Prostate gland (tissue), 2 donors: ENCODE data around the gene KANK2. TPM values are rescaled to one million over a fixed set of nuclear protein-coding genes. Genes with fewer than 3 reads are reported as not detected.

Experiments used
- DNase-seq: peaks from one replicate; pipeline ENCODE4 v3.0.0-alpha.2; 2019; ENCODE audit warnings: low spot score
- H3K27ac ChIP-seq, 2 donors: fragments of 200-600 bp; sonication (generic); 2 replicates each; pipeline ENCODE4 v1.5.1; 2017 to 2019
- H3K27me3 ChIP-seq: fragments of 200-600 bp; sonication (generic); replicated peaks from 2 replicates; pipeline ENCODE4 v1.5.1; 2019; ENCODE audit not compliant: insufficient read depth
- H3K36me3 ChIP-seq, 2 donors: fragments of 200-600 bp; sonication (generic); 1 replicate in 1 of 2; 2 replicates in 1 of 2; pipeline versions ENCODE4 v1.5.1 to v1.8.1; 2017 to 2019
- H3K4me1 ChIP-seq: fragments of 200-600 bp; sonication (generic); replicated peaks from 2 replicates; pipeline ENCODE4 v1.5.1; 2019
- H3K4me3 ChIP-seq, 2 donors: fragments of 200-600 bp; sonication (generic); 2 replicates each; pipeline ENCODE4 v1.5.1; 2017 to 2019
- H3K9me3 ChIP-seq: fragments of 200-600 bp; sonication (generic); 2 replicates; pipeline ENCODE4 v1.5.1; 2017
- POLR2A ChIP-seq: fragments of 450-650 bp; IDR thresholded peaks from one replicate; pipeline ENCODE4 v1.6.1; 2016; ENCODE audit warnings: antibody characterized with exemption, mild to moderate bottlenecking
- POLR2AphosphoS5 ChIP-seq: sonication (generic); formaldehyde crosslinking; IDR thresholded peaks from one replicate; pipeline ENCODE4 v1.6.1; 2017; ENCODE audit warnings: antibody characterized with exemption
- WGBS: methylation state at CpG from one replicate; pipeline ENCODE4 v1.1.5; 2018; 5-methylcytosine and 5-hydroxymethylcytosine counted together
- intact Hi-C: fragments of 100-400 bp; cut with DNase I; formaldehyde crosslinking; loops from one replicate; pipeline ENCODE4 v1.14.2; 2022
- total RNA-seq, 2 donors: library from RNA; depleted of rRNA; stranded (reverse); fragments of >200 nt; gene quantifications; one replicate each; pipeline ENCODE4 v1.1.0, GENCODE V29; 2016
- TF ChIP-seq, protein P1 (sequence below), 4 experiments: fragments of 200-600 bp in 2 of 4; fragments of 450-650 bp in 2 of 4; sonication (generic) in 2 of 4; IDR thresholded peaks; 1 replicate in 3 of 4; 2 replicates in 1 of 4; pipeline ENCODE4 v1.5.1; 2016 to 2019; ENCODE audit warnings: antibody characterized with exemption in 4 of 4, mild to moderate bottlenecking in 2 of 4, moderate library complexity in 2 of 4

Gene KANK2
- total RNA-seq, 2 donors from 2014 or later, result 150 to 370 TPM

- TF ChIP-seq POLR2AphosphoS5, result no peak
- no peak for TF ChIP-seq POLR2A
- TF ChIP-seq, protein P1, sequence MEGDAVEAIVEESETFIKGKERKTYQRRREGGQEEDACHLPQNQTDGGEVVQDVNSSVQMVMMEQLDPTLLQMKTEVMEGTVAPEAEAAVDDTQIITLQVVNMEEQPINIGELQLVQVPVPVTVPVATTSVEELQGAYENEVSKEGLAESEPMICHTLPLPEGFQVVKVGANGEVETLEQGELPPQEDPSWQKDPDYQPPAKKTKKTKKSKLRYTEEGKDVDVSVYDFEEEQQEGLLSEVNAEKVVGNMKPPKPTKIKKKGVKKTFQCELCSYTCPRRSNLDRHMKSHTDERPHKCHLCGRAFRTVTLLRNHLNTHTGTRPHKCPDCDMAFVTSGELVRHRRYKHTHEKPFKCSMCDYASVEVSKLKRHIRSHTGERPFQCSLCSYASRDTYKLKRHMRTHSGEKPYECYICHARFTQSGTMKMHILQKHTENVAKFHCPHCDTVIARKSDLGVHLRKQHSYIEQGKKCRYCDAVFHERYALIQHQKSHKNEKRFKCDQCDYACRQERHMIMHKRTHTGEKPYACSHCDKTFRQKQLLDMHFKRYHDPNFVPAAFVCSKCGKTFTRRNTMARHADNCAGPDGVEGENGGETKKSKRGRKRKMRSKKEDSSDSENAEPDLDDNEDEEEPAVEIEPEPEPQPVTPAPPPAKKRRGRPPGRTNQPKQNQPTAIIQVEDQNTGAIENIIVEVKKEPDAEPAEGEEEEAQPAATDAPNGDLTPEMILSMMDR (IDR thresholded peaks at IDR 0.05), result no peak
- WGBS, result 87% methylated on average over 6 of the region's 6 CpGs
- Histone ChIP-seq H3K27ac (no peak overlapping the region), H3K4me1 (no peaks in the 10 kb centered on the region), H3K4me3 (no peak overlapping the region), H3K27me3 (no peaks in the 10 kb centered on the region), H3K9me3 (no peaks in the 10 kb centered on the region), H3K36me3 (no peaks in the 10 kb centered on the region)
- DNase-seq, result no peak
- intact Hi-C loops, result no loop called here
Measured at GRCh38 chr19:11238781-11239376, 41.5 kb upstream of the KANK2 start.

GRCh38 chr19:11238041-11238440, 40.7 kb upstream of the KANK2 start:
- no peak for DNase-seq
- WGBS, result 89% methylated on average over 11 of the region's 11 CpGs
- Histone ChIP-seq H3K27me3 (no peaks in the 10 kb centered on the region), H3K36me3 (no peaks in the 10 kb centered on the region), H3K4me1 (no peaks in the 10 kb centered on the region), H3K4me3 (no peak overlapping the region), H3K27ac (no peak overlapping the region), H3K9me3 (no peaks in the 10 kb centered on the region)
- TF ChIP-seq POLR2AphosphoS5, result no peak
- TF ChIP-seq POLR2A, result no peak
- intact Hi-C loops, result no loop called here

GRCh38 chr19:11237321-11237720, 40.0 kb upstream of the KANK2 start:
- DNase-seq, result no peak
- Histone ChIP-seq H3K9me3 (no peaks in the 10 kb centered on the region), H3K4me3 (no peak overlapping the region), H3K36me3 (peaks cover 0 to 4% of the 10 kb centered on the region in 2 donors), H3K27me3 (no peaks in the 10 kb centered on the region), H3K27ac (no peak overlapping the region), H3K4me1 (no peaks in the 10 kb centered on the region)
- 80% methylated on average over 15 of the region's 15 CpGs for WGBS
- intact Hi-C loops, result no loop called here
- no peak for TF ChIP-seq POLR2AphosphoS5
- TF ChIP-seq, protein P1 (IDR thresholded peaks at IDR 0.05), result no peak
- no peak for TF ChIP-seq POLR2A

GRCh38 chr19:11236324-11237301, 39.3 kb upstream of the KANK2 start:
- WGBS, result 92% methylated on average over 28 of the region's 31 CpGs
- no peak for DNase-seq
- H3K4me3 ChIP-seq, result no peak overlapping the region
- H3K27ac ChIP-seq, result no peak overlapping the region
- TF ChIP-seq POLR2AphosphoS5, result no peak
- TF ChIP-seq, protein P1 (IDR thresholded peaks at IDR 0.05), result no peak
- TF ChIP-seq POLR2A, result no peak
- H3K27me3 ChIP-seq, result no peaks in the 10 kb centered on the region
- intact Hi-C loops, result no loop called here
- no peaks in the 10 kb centered on the region for H3K4me1 ChIP-seq
- peaks cover 0 to 4% of the 10 kb centered on the region in 2 donors for H3K36me3 ChIP-seq
- no peaks in the 10 kb centered on the region for H3K9me3 ChIP-seq

DNA sequence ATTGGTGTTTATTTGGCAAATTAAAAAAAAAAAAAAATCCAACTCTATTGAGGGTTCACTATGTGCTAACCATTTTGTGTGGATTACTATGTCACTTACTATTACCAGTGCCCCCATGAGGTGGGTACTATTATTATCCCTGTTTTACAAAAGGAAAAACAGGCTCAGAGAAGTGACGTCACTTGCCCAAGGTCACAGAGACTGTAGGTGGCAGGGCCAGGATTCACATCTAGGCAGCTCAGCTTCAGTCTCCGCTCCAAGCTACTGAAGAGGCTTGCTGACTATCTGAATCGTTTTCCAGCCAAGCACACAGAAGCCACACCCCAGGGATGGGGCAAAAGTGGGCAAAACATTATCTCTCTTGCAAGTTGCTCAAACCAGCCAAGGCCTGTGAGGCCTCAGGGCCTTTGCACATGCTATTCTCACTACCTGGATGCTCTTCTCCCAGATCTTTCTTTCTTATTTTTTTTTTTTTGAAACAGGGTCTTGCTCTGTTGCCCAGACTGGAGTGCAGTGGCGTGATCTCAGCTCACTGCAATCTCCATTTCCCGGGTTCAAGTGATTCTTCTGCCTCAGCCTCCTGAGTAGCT, 37.2 kb upstream of the KANK2 start:
- intact Hi-C loops, result no loop called here
- TF ChIP-seq, protein P1 (IDR thresholded peaks at IDR 0.05), result no peak
- TF ChIP-seq POLR2A (no peak), POLR2AphosphoS5 (no peak)
- no peak for DNase-seq
- H3K36me3 ChIP-seq, result peaks cover 0 to 4% of the 10 kb centered on the region in 2 donors
- no peak overlapping the region for H3K4me3 ChIP-seq
- H3K4me1 ChIP-seq, result no peaks in the 10 kb centered on the region
- H3K27me3 ChIP-seq, result no peaks in the 10 kb centered on the region
- WGBS, result 87% methylated on average over 5 of the region's 5 CpGs
- H3K9me3 ChIP-seq, result no peaks in the 10 kb centered on the region
- no peak overlapping the region for H3K27ac ChIP-seq
